Gastroesophageal sphincter (tissue), 3 donors: ENCODE results near the gene PGM1.

Experiments used
- EP300 ChIP-seq: sonication (generic); formaldehyde crosslinking; IDR thresholded peaks from one replicate; pipeline ENCODE4 v1.6.1; 2017; ENCODE audit warnings: antibody characterized with exemption, mild to moderate bottlenecking
- POLR2A ChIP-seq, 2 donors: fragments of 450-650 bp; IDR thresholded peaks; one replicate each; pipeline ENCODE4 v1.6.1; 2017; ENCODE audit warnings: antibody characterized with exemption in 2 of 2, mild to moderate bottlenecking in 2 of 2, moderate library complexity in 1 of 2
- POLR2AphosphoS5 ChIP-seq: sonication (generic); formaldehyde crosslinking; IDR thresholded peaks from one replicate; pipeline ENCODE4 v1.6.1; 2017; ENCODE audit warnings: antibody characterized with exemption
- TF ChIP-seq, protein P1 (sequence below), 4 experiments: fragments of 200-600 bp in 2 of 4; fragments of 450-650 bp in 2 of 4; sonication (generic) in 1 of 4; IDR thresholded peaks; one replicate each; pipeline ENCODE4 v1.5.1; 2017 to 2019; ENCODE audit warnings: antibody characterized with exemption in 4 of 4, mild to moderate bottlenecking in 2 of 4, moderate library complexity in 2 of 4

DNA sequence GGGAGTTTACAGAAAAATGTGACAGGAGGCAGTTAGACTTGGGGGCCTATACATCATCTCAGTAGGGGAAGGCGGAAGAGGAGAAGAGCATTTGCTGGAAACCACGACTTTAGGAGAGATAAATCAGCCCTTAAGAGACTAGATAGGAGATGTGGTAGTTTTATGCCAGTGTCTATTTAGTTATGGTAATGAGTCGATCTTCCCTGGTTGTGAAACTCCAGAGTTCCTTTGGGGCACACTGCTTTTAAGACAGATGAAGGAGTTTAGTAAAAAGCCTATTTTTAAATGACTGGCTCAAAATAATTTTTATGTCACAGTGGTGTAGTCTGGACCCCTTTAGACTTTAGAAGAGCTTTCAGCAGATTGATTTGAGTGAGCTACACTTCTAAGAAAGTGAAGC is 7.8 kb downstream of the PGM1 start:
- TF ChIP-seq POLR2A (IDR thresholded peaks at IDR 0.05) (no peak), EP300 (no peak), POLR2AphosphoS5 (no peak)
- TF ChIP-seq, protein P1, sequence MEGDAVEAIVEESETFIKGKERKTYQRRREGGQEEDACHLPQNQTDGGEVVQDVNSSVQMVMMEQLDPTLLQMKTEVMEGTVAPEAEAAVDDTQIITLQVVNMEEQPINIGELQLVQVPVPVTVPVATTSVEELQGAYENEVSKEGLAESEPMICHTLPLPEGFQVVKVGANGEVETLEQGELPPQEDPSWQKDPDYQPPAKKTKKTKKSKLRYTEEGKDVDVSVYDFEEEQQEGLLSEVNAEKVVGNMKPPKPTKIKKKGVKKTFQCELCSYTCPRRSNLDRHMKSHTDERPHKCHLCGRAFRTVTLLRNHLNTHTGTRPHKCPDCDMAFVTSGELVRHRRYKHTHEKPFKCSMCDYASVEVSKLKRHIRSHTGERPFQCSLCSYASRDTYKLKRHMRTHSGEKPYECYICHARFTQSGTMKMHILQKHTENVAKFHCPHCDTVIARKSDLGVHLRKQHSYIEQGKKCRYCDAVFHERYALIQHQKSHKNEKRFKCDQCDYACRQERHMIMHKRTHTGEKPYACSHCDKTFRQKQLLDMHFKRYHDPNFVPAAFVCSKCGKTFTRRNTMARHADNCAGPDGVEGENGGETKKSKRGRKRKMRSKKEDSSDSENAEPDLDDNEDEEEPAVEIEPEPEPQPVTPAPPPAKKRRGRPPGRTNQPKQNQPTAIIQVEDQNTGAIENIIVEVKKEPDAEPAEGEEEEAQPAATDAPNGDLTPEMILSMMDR (IDR thresholded peaks at IDR 0.05) = no peak
